ENCODE data around the gene MN1.

Gene MN1

GRCh38 chr22:27827604-27828587 lies 26.3 kb upstream of the MN1 start:
- DNase-seq (ENCODE audit: low spot score) (no peak), FAIRE-seq (peak; percentile 79)

GRCh38 chr22:27825174-27825573 lies 23.6 kb upstream of the MN1 start:
- FAIRE-seq, result peak; percentile 79
- no peak for DNase-seq (ENCODE audit: low spot score)

GRCh38 chr22:27823221-27823620 lies 21.7 kb upstream of the MN1 start:
- peak; percentile 78 for FAIRE-seq
- DNase-seq (ENCODE audit: low spot score), result no peak

GRCh38 chr22:27820896-27821866 lies 19.6 kb upstream of the MN1 start:
- DNase-seq (ENCODE audit: low spot score) (peak; percentile 87), FAIRE-seq (peak; percentile 98)

- DNase-seq (ENCODE audit: low spot score) (no peak), FAIRE-seq (no peak)
These were observed 15.0 kb upstream of the MN1 start for GRCh38 chr22:27816552-27816951.

GRCh38 chr22:27815826-27816530 lies 14.4 kb upstream of the MN1 start:
- FAIRE-seq (no peak), DNase-seq (ENCODE audit: low spot score) (no peak)

GRCh38 chr22:27814993-27815392 lies 13.4 kb upstream of the MN1 start:
- no peak for DNase-seq (ENCODE audit: low spot score)

GRCh38 chr22:27811778-27812177 lies 10.2 kb upstream of the MN1 start:
- no peak for DNase-seq (ENCODE audit: low spot score)
- no peak for FAIRE-seq

More at GRCh38 chr22:27814993-27815392, 13.4 kb upstream of the MN1 start:
- FAIRE-seq, result no peak

GRCh38 chr22:27810609-27811151 lies 9.1 kb upstream of the MN1 start:
- DNase-seq (ENCODE audit: low spot score), result peak; percentile 81
- no peak for FAIRE-seq

GRCh38 chr22:27809700-27810608 lies 8.4 kb upstream of the MN1 start:
- no peak for DNase-seq (ENCODE audit: low spot score)
- no peak for FAIRE-seq

GRCh38 chr22:27809226-27809603 lies 7.7 kb upstream of the MN1 start:
- no peak for DNase-seq (ENCODE audit: low spot score)

GRCh38 chr22:27808451-27809225 lies 7.1 kb upstream of the MN1 start:
- FAIRE-seq (peak; percentile 78), DNase-seq (ENCODE audit: low spot score) (no peak)

More at GRCh38 chr22:27809226-27809603, 7.7 kb upstream of the MN1 start:
- no peak for FAIRE-seq

GRCh38 chr22:27805841-27806240 lies 4.3 kb upstream of the MN1 start:
- no peak for FAIRE-seq
- DNase-seq (ENCODE audit: low spot score), result no peak

GRCh38 chr22:27804470-27805297 lies 3.1 kb upstream of the MN1 start:
- DNase-seq (ENCODE audit: low spot score), result peak; percentile 95
- FAIRE-seq, result no peak

- no peak for DNase-seq (ENCODE audit: low spot score)
- peak; percentile 50 for FAIRE-seq
These were observed 2.4 kb upstream of the MN1 start for GRCh38 chr22:27803841-27804415.

- FAIRE-seq (peak; percentile 96), DNase-seq (ENCODE audit: low spot score) (no peak)
These were observed 954 bp upstream of the MN1 start for GRCh38 chr22:27802346-27803073.

- FAIRE-seq, result peak; percentile 97
- DNase-seq (ENCODE audit: low spot score), result peak; percentile 85
These were observed 347 bp downstream of the MN1 start for GRCh38 chr22:27801202-27801615.

All from urothelium cell line (cell line).